Transverse colon (tissue), 3 donors: Measurements from ENCODE around the gene HCAR1.
"Not testable (repeated sequence)": the region's sequence is repeated elsewhere in the genome, so short reads cannot be mapped to it uniquely, and the experiment has no call there.

Source experiments
- EP300 ChIP-seq: sonication (generic); formaldehyde crosslinking; IDR thresholded peaks from one replicate; pipeline ENCODE4 v1.6.1; 2017; ENCODE audit warnings: antibody characterized with exemption, low read depth
- POLR2A ChIP-seq: fragments of 450-650 bp; IDR thresholded peaks from one replicate; pipeline ENCODE4 v1.6.1; 2016; ENCODE audit warnings: antibody characterized with exemption, mild to moderate bottlenecking, moderate library complexity
- TF ChIP-seq, protein P1 (sequence below), 5 experiments: fragments of 200-600 bp in 3 of 5; fragments of 450-650 bp in 2 of 5; sonication (generic) in 3 of 5; IDR thresholded peaks; 1 replicate in 2 of 5; 2 replicates in 3 of 5; pipeline ENCODE4 v1.5.1; 2016 to 2017; ENCODE audit warnings: antibody characterized with exemption in 5 of 5, inconsistent platforms in 3 of 5, mild to moderate bottlenecking in 2 of 5, moderate library complexity in 1 of 5

- TF ChIP-seq, protein P1, sequence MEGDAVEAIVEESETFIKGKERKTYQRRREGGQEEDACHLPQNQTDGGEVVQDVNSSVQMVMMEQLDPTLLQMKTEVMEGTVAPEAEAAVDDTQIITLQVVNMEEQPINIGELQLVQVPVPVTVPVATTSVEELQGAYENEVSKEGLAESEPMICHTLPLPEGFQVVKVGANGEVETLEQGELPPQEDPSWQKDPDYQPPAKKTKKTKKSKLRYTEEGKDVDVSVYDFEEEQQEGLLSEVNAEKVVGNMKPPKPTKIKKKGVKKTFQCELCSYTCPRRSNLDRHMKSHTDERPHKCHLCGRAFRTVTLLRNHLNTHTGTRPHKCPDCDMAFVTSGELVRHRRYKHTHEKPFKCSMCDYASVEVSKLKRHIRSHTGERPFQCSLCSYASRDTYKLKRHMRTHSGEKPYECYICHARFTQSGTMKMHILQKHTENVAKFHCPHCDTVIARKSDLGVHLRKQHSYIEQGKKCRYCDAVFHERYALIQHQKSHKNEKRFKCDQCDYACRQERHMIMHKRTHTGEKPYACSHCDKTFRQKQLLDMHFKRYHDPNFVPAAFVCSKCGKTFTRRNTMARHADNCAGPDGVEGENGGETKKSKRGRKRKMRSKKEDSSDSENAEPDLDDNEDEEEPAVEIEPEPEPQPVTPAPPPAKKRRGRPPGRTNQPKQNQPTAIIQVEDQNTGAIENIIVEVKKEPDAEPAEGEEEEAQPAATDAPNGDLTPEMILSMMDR (IDR thresholded peaks at IDR 0.05) = not testable (repeated sequence)
- not testable (repeated sequence) for TF ChIP-seq POLR2A, EP300
Measured at GRCh38 chr12:122715211-122715610, 15.4 kb downstream of the HCAR1 start.
